T-cell (primary cell): ENCODE measurements around the gene LAIR2. TPM values are rescaled to one million over a fixed set of nuclear protein-coding genes. Genes with fewer than 3 reads are reported as not detected.
"Not testable (repeated sequence)": the region's sequence is repeated elsewhere in the genome, so short reads cannot be mapped to it uniquely, and the experiment has no call there.

Experiments used
- ATAC-seq, 4 experiments: fragments of 200-7000 bp in 3 of 4; fragments of 150-1000 bp in 1 of 4; cut with Tn5 transposase; replicated peaks in 1 of 4; 1 replicate in 3 of 4; 2 replicates in 1 of 4; pipeline ENCODE4 v1.10.0; 2021; ENCODE audit warnings: moderate library complexity in 3 of 4, mild to moderate bottlenecking in 2 of 4, moderate number of reproducible peaks in 1 of 4
- CTCF ChIA-PET, 2 donors: fragments of 300-600 bp; sonication (Branson Sonifier 250); formaldehyde crosslinking; loops; one replicate each; lab custom pipeline; 2022; ENCODE audit warnings: antibody characterized with exemption in 2 of 2; lab: Charles Lee
- POLR2A ChIA-PET, 2 donors: fragments of 300-600 bp; sonication (Branson Sonifier 250); formaldehyde crosslinking; loops; one replicate each; lab custom pipeline; 2022; ENCODE audit warnings: antibody characterized with exemption in 2 of 2; lab: Charles Lee
- DNase-seq, 35 experiments: peaks; one replicate each; pipeline versions ENCODE4 v3.0.0 to v3.0.0-alpha.2; 2013 to 2023
- H3K27ac ChIP-seq: one replicate; pipeline ENCODE4 v1.5.1; 2013; ENCODE audit warnings: low read length
- H3K27me3 ChIP-seq, 2 experiments: replicated peaks in 1 of 2; 1 replicate in 1 of 2; 2 replicates in 1 of 2; pipeline versions ENCODE4 v1.6.1 to v1.7.0; 2013; ENCODE audit warnings: low read length in 1 of 2, mixed read lengths in 1 of 2; ENCODE audit not compliant: control insufficient read depth in 2 of 2, insufficient read depth in 2 of 2; ENCODE audit errors: extremely low read depth in 1 of 2
- H3K36me3 ChIP-seq, 2 donors: 1 replicate in 1 of 2; 2 replicates in 1 of 2; pipeline versions ENCODE4 v1.6.1 to v1.7.0; 2013; ENCODE audit warnings: low read length in 1 of 2; ENCODE audit not compliant: control insufficient read depth in 2 of 2, insufficient read depth in 1 of 2; ENCODE audit errors: extremely low read depth in 1 of 2
- H3K4me1 ChIP-seq, 2 experiments: 1 replicate in 1 of 2; 2 replicates in 1 of 2; pipeline versions ENCODE4 v1.6.1 to v1.7.0; 2013; ENCODE audit warnings: low read length in 2 of 2, mixed read lengths in 1 of 2; ENCODE audit not compliant: insufficient read depth in 2 of 2, control insufficient read depth in 1 of 2; ENCODE audit errors: extremely low read depth in 1 of 2
- H3K4me3 ChIP-seq, 2 donors: 1 replicate in 1 of 2; 2 replicates in 1 of 2; pipeline versions ENCODE4 v1.5.1 to v1.7.0; 2013; ENCODE audit warnings: mild to moderate bottlenecking in 2 of 2, low read length in 1 of 2, moderate library complexity in 1 of 2; ENCODE audit not compliant: control insufficient read depth in 1 of 2; ENCODE audit errors: extremely low read depth in 1 of 2
- H3K9me3 ChIP-seq: 2 replicates; pipeline ENCODE4 v1.7.0; 2013
- H3K27ac Mint-ChIP-seq, 2 donors: one replicate each; pipeline ENCODE4 v1.8.0; 2020 to 2021; ENCODE audit warnings: mild to moderate bottlenecking in 2 of 2, mixed read lengths in 2 of 2
- H3K27me3 Mint-ChIP-seq, 2 donors: one replicate each; pipeline ENCODE4 v1.8.0; 2021 to 2022; ENCODE audit warnings: mixed read lengths in 2 of 2
- H3K36me3 Mint-ChIP-seq: one replicate; pipeline ENCODE4 v1.8.0; 2021; ENCODE audit warnings: mixed read lengths
- H3K4me1 Mint-ChIP-seq, 3 donors: one replicate each; pipeline ENCODE4 v1.8.0; 2020 to 2022; ENCODE audit warnings: mixed read lengths in 3 of 3, mild to moderate bottlenecking in 1 of 3
- H3K4me3 Mint-ChIP-seq, 3 donors: one replicate each; pipeline ENCODE4 v1.8.0; 2020 to 2022; ENCODE audit warnings: mild to moderate bottlenecking in 3 of 3, mixed read lengths in 3 of 3, moderate library complexity in 3 of 3
- H3K9me3 Mint-ChIP-seq, 3 donors: one replicate each; pipeline ENCODE4 v1.8.0; 2020 to 2022; ENCODE audit warnings: mixed read lengths in 3 of 3
- WGBS: methylation state at CpG from one replicate; pipeline ENCODE4 v1.1.5; 2013; ENCODE audit warnings: missing lambda C conversion rate; ENCODE audit not compliant: insufficient coverage; 5-methylcytosine and 5-hydroxymethylcytosine counted together
- total RNA-seq, 35 experiments: library from RNA in 6 of 35; stranded (reverse) in 6 of 35; fragments of 120-200 nt in 1 of 35; gene quantifications; one replicate each; pipeline versions ENCODE4 v1.2.1 to v1.2.4 and lab custom pipeline; 2013 to 2026

LAIR2 gene
- total RNA-seq, 5 donors from 2014 or later (not counting 1 experiment from before 2014, with no cell fraction given): 0.49 to 16.7 (median 1.3) TPM

GRCh38 chr19:54497747-54498450, 4.7 kb upstream of the LAIR2 start:
- peaks cover 2 to 27% of the 10 kb centered on the region in 2 experiments for H3K4me1 ChIP-seq
- H3K27ac Mint-ChIP-seq, POLR2A ChIA-PET, H3K27ac ChIP-seq, CTCF ChIA-PET, H3K36me3 Mint-ChIP-seq, H3K9me3 ChIP-seq, H3K36me3 ChIP-seq, H3K9me3 Mint-ChIP-seq: not testable (repeated sequence)
- Mint-ChIP-seq H3K27me3 (peaks cover 8 to 52% of the 10 kb centered on the region in 2 donors), H3K4me1 (peaks cover 22 to 43% (median 24%) of the 10 kb centered on the region in 3 donors), H3K4me3 (peak overlapping the region; percentile 13 to 67 (median 28))
- peaks cover 0 to 25% of the 10 kb centered on the region in 2 experiments for H3K27me3 ChIP-seq
- DNase-seq (peak in 1 of 35 experiments; percentile 29), ATAC-seq (peak; percentile 54 to 87 (median 77))
- 0% methylated on average over 2 of the region's 15 CpGs for WGBS
- peak overlapping the region in 1 of 2 donors; percentile 35 for H3K4me3 ChIP-seq

GRCh38 chr19:54498451-54498772, 4.2 kb upstream of the LAIR2 start:
- H3K36me3 Mint-ChIP-seq, H3K9me3 ChIP-seq, DNase-seq, CTCF ChIA-PET, H3K27ac Mint-ChIP-seq, H3K36me3 ChIP-seq, H3K9me3 Mint-ChIP-seq, H3K27ac ChIP-seq, POLR2A ChIA-PET: not testable (repeated sequence)
- peaks cover 8 to 47% of the 10 kb centered on the region in 2 donors for H3K27me3 Mint-ChIP-seq
- WGBS: 77% methylated on average over 4 of the region's 9 CpGs
- H3K4me3 Mint-ChIP-seq: peak overlapping the region in 2 of 3 donors; percentile 28 to 67
- ATAC-seq: peak in 1 of 4 experiments; percentile 17
- peaks cover 22 to 47% (median 24%) of the 10 kb centered on the region in 3 donors for H3K4me1 Mint-ChIP-seq
- peaks cover 0 to 22% of the 10 kb centered on the region in 2 experiments for H3K27me3 ChIP-seq
- peak overlapping the region in 1 of 2 donors; percentile 35 for H3K4me3 ChIP-seq
- H3K4me1 ChIP-seq: peaks cover 2 to 29% of the 10 kb centered on the region in 2 experiments

- DNase-seq, H3K36me3 ChIP-seq, H3K27ac ChIP-seq, H3K4me3 ChIP-seq, ATAC-seq, H3K4me3 Mint-ChIP-seq, H3K9me3 Mint-ChIP-seq, H3K36me3 Mint-ChIP-seq, H3K27ac Mint-ChIP-seq, H3K9me3 ChIP-seq, POLR2A ChIA-PET: not testable (repeated sequence)
- CTCF ChIA-PET: interaction anchor here in 1 of 2 donors (0.7 kb wide), 1 partner anchor 89 kb away, joined by 6 read pairs; no protein-coding TSS in a partner anchor
- Mint-ChIP-seq H3K27me3 (peaks cover 0 to 39% of the 10 kb centered on the region in 2 donors), H3K4me1 (peaks cover 14 to 36% (median 24%) of the 10 kb centered on the region in 3 donors)
- Histone ChIP-seq H3K27me3 (peaks cover 0 to 15% of the 10 kb centered on the region in 2 experiments), H3K4me1 (peaks cover 2 to 51% of the 10 kb centered on the region in 2 experiments)
- 60% methylated on average over 1 of the region's 4 CpGs for WGBS
These were observed 2.9 kb downstream of the LAIR2 start for GRCh38 chr19:54505542-54505941.

- ChIA-PET CTCF (interaction anchor here in 1 of 2 donors (0.7 kb wide), 1 partner anchor 89 kb away, joined by 6 read pairs; no protein-coding TSS in a partner anchor), POLR2A (no interaction called here)
- WGBS: 63% methylated on average over 5 of the region's 10 CpGs
- Mint-ChIP-seq H3K27ac (peak overlapping the region; percentile 45 to 55), H3K36me3 (no peaks in the 10 kb centered on the region), H3K9me3 (no peaks in the 10 kb centered on the region), H3K27me3 (peaks cover 0 to 35% of the 10 kb centered on the region in 2 donors), H3K4me3 (peak overlapping the region in 1 of 3 donors; percentile 45), H3K4me1 (peaks cover 14 to 36% (median 24%) of the 10 kb centered on the region in 3 donors)
- DNase-seq: no peak
- no peaks in the 10 kb centered on the region for H3K36me3 ChIP-seq
- no peak for ATAC-seq
- H3K9me3 ChIP-seq: no peaks in the 10 kb centered on the region
- peaks cover 0 to 11% of the 10 kb centered on the region in 2 experiments for H3K27me3 ChIP-seq
- peak overlapping the region; percentile 40 for H3K27ac ChIP-seq
- H3K4me1 ChIP-seq: peaks cover 2 to 51% of the 10 kb centered on the region in 2 experiments
- no peak overlapping the region for H3K4me3 ChIP-seq
These were observed 3.4 kb downstream of the LAIR2 start for GRCh38 chr19:54506079-54506478.

DNA sequence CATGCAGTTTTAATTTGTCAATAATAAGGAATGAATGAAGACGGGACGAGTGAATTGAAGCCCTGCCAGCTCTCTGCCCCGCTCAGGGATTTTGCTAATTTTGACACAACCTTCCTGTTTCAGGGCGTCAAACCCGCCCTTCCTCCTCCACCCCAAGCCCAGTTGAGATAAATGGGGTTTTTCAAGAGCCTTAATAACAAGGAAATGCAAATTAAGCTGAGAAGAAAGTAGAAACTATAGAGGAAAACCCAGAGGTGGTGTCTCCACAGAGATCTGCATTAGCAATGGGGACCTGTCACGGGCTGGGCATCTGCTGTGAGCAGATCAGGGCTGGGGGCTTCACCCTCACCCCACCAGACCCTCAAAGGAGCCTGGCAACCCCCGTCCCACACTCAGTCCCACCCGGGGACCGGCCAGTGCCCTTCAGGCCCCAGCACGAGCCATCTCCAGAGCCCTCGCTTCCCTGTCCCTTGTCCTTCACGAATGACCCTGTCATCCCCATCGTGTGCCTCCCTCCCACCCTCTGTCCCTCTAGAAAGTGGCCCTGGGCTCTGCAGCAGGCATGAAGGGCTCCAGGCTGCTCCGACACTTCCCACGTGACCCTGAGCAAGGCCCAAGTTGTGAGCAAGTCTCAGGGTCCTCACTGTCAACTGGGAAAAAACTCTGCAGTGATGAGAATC, 4.5 kb downstream of the LAIR2 start:
- peak; percentile 21 to 62 (median 45) for ATAC-seq
- POLR2A ChIA-PET, H3K9me3 Mint-ChIP-seq, H3K27me3 ChIP-seq, CTCF ChIA-PET, H3K4me3 ChIP-seq, H3K9me3 ChIP-seq, H3K36me3 Mint-ChIP-seq, DNase-seq, H3K36me3 ChIP-seq: not testable (repeated sequence)
- H3K27me3 Mint-ChIP-seq: peaks cover 0 to 31% of the 10 kb centered on the region in 2 donors
- H3K4me1 ChIP-seq: peaks cover 2 to 49% of the 10 kb centered on the region in 2 experiments
- H3K27ac Mint-ChIP-seq: peak overlapping the region in 1 of 2 donors; percentile 61
- H3K4me3 Mint-ChIP-seq: peak overlapping the region in 1 of 3 donors; percentile 45
- no CpG with 5 or more reads among the region's 15 CpGs for WGBS
- H3K27ac ChIP-seq: peak overlapping the region; percentile 51
- H3K4me1 Mint-ChIP-seq: peaks cover 14 to 35% (median 24%) of the 10 kb centered on the region in 3 donors

- peaks cover 0 to 30% of the 10 kb centered on the region in 2 donors for H3K27me3 Mint-ChIP-seq
These were observed 5.2 kb downstream of the LAIR2 start for GRCh38 chr19:54507824-54508223.

More at GRCh38 chr19:54507824-54508223, 5.2 kb downstream of the LAIR2 start:
- DNase-seq (no peak), ATAC-seq (no peak)
- ChIA-PET CTCF (no interaction called here), POLR2A (no interaction called here)
- no peak overlapping the region for H3K27ac ChIP-seq
- Mint-ChIP-seq H3K9me3 (no peaks in the 10 kb centered on the region), H3K4me3 (peak overlapping the region in 1 of 3 donors; percentile 45), H3K36me3 (no peaks in the 10 kb centered on the region), H3K27ac (no peak overlapping the region), H3K4me1 (peaks cover 12 to 29% (median 24%) of the 10 kb centered on the region in 3 donors)
- peaks cover 2 to 42% of the 10 kb centered on the region in 2 experiments for H3K4me1 ChIP-seq
- no peaks in the 10 kb centered on the region for H3K9me3 ChIP-seq
- no peaks in the 10 kb centered on the region for H3K36me3 ChIP-seq
- no peak overlapping the region for H3K4me3 ChIP-seq
- H3K27me3 ChIP-seq: peaks cover 0 to 5% of the 10 kb centered on the region in 2 experiments
- 100% methylated on average over 3 of the region's 12 CpGs for WGBS
